ENCODE results near the gene KIAA2012.

DNA sequence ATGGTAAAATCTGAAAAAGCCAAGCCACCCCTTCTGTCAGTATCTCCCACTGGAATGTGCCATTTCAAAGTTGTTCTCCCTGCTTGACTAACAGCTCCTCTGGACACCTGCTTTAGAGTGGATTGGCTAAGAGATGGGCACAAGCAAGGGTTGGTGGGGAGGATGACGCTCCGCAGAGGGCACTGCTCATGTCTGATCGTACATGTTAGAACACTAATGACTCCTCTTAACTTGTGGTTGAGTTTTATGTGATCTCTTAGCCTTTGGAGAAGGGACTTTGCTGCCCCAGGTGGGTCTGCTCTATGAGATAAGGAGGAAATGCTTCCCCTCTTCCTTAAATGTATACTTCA lies 8.2 kb upstream of the KIAA2012 start:
- TF ChIP-seq EZH2 (optimal IDR thresholded peaks at IDR 0.05; ENCODE audit: low read depth, low read length) (no peak), EZH2phosphoT487 (IDR thresholded peaks at IDR 0.05; ENCODE audit: low read length) (no peak)
- TF ChIP-seq, protein P1, sequence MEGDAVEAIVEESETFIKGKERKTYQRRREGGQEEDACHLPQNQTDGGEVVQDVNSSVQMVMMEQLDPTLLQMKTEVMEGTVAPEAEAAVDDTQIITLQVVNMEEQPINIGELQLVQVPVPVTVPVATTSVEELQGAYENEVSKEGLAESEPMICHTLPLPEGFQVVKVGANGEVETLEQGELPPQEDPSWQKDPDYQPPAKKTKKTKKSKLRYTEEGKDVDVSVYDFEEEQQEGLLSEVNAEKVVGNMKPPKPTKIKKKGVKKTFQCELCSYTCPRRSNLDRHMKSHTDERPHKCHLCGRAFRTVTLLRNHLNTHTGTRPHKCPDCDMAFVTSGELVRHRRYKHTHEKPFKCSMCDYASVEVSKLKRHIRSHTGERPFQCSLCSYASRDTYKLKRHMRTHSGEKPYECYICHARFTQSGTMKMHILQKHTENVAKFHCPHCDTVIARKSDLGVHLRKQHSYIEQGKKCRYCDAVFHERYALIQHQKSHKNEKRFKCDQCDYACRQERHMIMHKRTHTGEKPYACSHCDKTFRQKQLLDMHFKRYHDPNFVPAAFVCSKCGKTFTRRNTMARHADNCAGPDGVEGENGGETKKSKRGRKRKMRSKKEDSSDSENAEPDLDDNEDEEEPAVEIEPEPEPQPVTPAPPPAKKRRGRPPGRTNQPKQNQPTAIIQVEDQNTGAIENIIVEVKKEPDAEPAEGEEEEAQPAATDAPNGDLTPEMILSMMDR (IDR thresholded peaks at IDR 0.05; ENCODE audit: low read length), result no peak
